BJ (cell line): Measurements from ENCODE around the gene RALGDS. TPM values are rescaled to one million over a fixed set of nuclear protein-coding genes. Genes with fewer than 3 reads are reported as not detected.

ENCODE experiments used
- CTCF ChIA-PET: fragments of 350-600 bp; formaldehyde crosslinking; extraction: SDS; loops from one replicate; lab custom pipeline; 2021; ENCODE audit warnings: antibody characterized with exemption, inconsistent platforms; lab: Yijun Ruan, JAX
- POLR2A ChIA-PET: fragments of 300-600 bp; sonication (Branson Sonifier 250); formaldehyde crosslinking; extraction: SDS; loops from one replicate; lab custom pipeline; 2021; ENCODE audit warnings: antibody characterized with exemption; lab: Charles Lee
- DNase-seq: peaks from one replicate; pipeline ENCODE4 v3.0.0-alpha.2; 2011; ENCODE audit warnings: low read depth
- H3K27me3 ChIP-seq: 2 replicates; pipeline ENCODE4 v1.6.0; 2011; ENCODE audit warnings: low read length; ENCODE audit not compliant: control insufficient read depth, insufficient read depth
- H3K36me3 ChIP-seq: 2 replicates; pipeline ENCODE4 v1.5.1; 2011; ENCODE audit warnings: low read length; ENCODE audit not compliant: control insufficient read depth, insufficient read depth
- H3K4me3 ChIP-seq: 2 replicates; pipeline ENCODE4 v1.5.1; 2011; ENCODE audit warnings: low read depth, mild to moderate bottlenecking, control low read depth, low read length
- polyA plus RNA-seq: library from polyadenylated mRNA; depleted of rRNA; stranded (reverse); fragments of >200 nt; gene quantifications from 2 replicates; pipeline ENCODE4 v1.2.3, GENCODE V29; 2011
- TF ChIP-seq, protein P1 (sequence below): IDR thresholded peaks from 2 replicates; pipeline ENCODE4 v1.5.1; 2011; ENCODE audit warnings: low read depth, mild to moderate bottlenecking, control low read depth, inconsistent platforms, low read length, moderate library complexity; ENCODE audit not compliant: insufficient read depth

Gene RALGDS
- polyA plus RNA-seq, 1 experiment: 25.1 TPM

- ChIA-PET CTCF (interaction anchor here (0.9 to 2.1 kb wide), 5 partner anchors 11 to 22 kb away, joined by 3 to 6 read pairs (median 4); no protein-coding TSS in a partner anchor), POLR2A (no interaction called here)
- no peak for DNase-seq
- H3K36me3 ChIP-seq: no peaks in the 10 kb centered on the region
- TF ChIP-seq, protein P1, sequence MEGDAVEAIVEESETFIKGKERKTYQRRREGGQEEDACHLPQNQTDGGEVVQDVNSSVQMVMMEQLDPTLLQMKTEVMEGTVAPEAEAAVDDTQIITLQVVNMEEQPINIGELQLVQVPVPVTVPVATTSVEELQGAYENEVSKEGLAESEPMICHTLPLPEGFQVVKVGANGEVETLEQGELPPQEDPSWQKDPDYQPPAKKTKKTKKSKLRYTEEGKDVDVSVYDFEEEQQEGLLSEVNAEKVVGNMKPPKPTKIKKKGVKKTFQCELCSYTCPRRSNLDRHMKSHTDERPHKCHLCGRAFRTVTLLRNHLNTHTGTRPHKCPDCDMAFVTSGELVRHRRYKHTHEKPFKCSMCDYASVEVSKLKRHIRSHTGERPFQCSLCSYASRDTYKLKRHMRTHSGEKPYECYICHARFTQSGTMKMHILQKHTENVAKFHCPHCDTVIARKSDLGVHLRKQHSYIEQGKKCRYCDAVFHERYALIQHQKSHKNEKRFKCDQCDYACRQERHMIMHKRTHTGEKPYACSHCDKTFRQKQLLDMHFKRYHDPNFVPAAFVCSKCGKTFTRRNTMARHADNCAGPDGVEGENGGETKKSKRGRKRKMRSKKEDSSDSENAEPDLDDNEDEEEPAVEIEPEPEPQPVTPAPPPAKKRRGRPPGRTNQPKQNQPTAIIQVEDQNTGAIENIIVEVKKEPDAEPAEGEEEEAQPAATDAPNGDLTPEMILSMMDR: no peak
- peaks cover 7% of the 10 kb centered on the region for H3K27me3 ChIP-seq
- H3K4me3 ChIP-seq: no peak overlapping the region
Observed at GRCh38 chr9:133167769-133168168, 46.7 kb upstream of the RALGDS start.

GRCh38 chr9:133167096-133167730 lies 46.2 kb upstream of the RALGDS start:
- POLR2A ChIA-PET: no interaction called here
- CTCF ChIA-PET: interaction anchor here (0.6 to 2.1 kb wide), 8 partner anchors 9 to 321 kb away, joined by 3 to 6 read pairs (median 3); no protein-coding TSS in a partner anchor
- Histone ChIP-seq H3K27me3 (peaks cover 7% of the 10 kb centered on the region), H3K4me3 (no peak overlapping the region), H3K36me3 (no peaks in the 10 kb centered on the region)
- DNase-seq: no peak
- TF ChIP-seq, protein P1: no peak

- POLR2A ChIA-PET: no interaction called here
- H3K27me3 ChIP-seq: no peaks in the 10 kb centered on the region
- TF ChIP-seq, protein P1: no peak
- CTCF ChIA-PET: interaction anchor here (0.9 to 2.1 kb wide), 6 partner anchors 10 to 321 kb away, joined by 3 to 6 read pairs (median 4); no protein-coding TSS in a partner anchor
- DNase-seq: no peak
- no peak overlapping the region for H3K4me3 ChIP-seq
- no peaks in the 10 kb centered on the region for H3K36me3 ChIP-seq
Observed at GRCh38 chr9:133166392-133166791, 45.4 kb upstream of the RALGDS start.

- Histone ChIP-seq H3K36me3 (no peaks in the 10 kb centered on the region), H3K4me3 (no peak overlapping the region), H3K27me3 (no peaks in the 10 kb centered on the region)
- TF ChIP-seq, protein P1: no peak
- DNase-seq: no peak
- CTCF ChIA-PET: interaction anchor here (0.7 to 1.2 kb wide), 2 partner anchors 9 to 19 kb away, joined by 3 read pairs; no protein-coding TSS in a partner anchor
- POLR2A ChIA-PET: no interaction called here
Observed at GRCh38 chr9:133165452-133165730, 44.4 kb upstream of the RALGDS start.

DNA sequence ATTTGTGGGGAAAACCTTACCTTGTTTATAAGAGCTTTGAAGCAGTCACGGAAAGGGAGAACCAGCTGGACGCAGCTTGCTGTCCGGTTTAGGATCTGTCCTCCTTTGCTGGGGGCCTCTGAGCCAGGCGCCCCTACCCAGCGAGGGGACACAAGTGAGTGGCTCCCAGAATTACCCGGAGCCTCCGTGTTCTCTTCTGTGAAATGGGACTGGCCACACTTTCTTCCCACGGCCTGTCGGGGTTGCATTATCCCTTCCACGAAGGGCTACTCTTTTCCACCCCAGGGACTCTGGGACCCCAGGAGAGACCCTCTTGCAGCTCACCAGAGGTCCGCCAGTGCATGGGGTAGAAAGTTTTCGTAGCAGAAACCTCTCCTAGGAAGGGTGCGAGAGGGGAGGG lies 43.2 kb upstream of the RALGDS start:
- Histone ChIP-seq H3K27me3 (no peaks in the 10 kb centered on the region), H3K4me3 (peak overlapping the region; percentile 67), H3K36me3 (no peaks in the 10 kb centered on the region; the same call in 1 of the 2 replicates)
- CTCF ChIA-PET: interaction anchor here (1.0 to 1.1 kb wide), 2 partner anchors 10 to 17 kb away, joined by 4 to 5 read pairs; no protein-coding TSS in a partner anchor
- POLR2A ChIA-PET: interaction anchor here (0.6 kb wide), 1 partner anchor 8 kb away, joined by 3 read pairs; no protein-coding TSS in a partner anchor
- no peak for DNase-seq
- TF ChIP-seq, protein P1: no peak
